ENCODE data around the gene CD1D. TPM values are rescaled to one million over a fixed set of nuclear protein-coding genes. Genes with fewer than 3 reads are reported as not detected.
"Not testable (repeated sequence)": the region's sequence is repeated elsewhere in the genome, so short reads cannot be mapped to it uniquely, and the experiment has no call there.

CD1D gene
- total and polyA plus RNA-seq, 8 donors = 1.5 to 3.6 (median 1.8) TPM

GRCh38 chr1:158169105-158169504, 11.6 kb upstream of the CD1D start:
- TF ChIP-seq CTCF (IDR thresholded peaks at IDR 0.05) = no peak
- no peak overlapping the region for H3K27ac ChIP-seq
- no peaks in the 10 kb centered on the region for H3K9me3 ChIP-seq
- intact Hi-C loops (cut with DNase I) = no loop called here
- no peaks in the 10 kb centered on the region for H3K36me3 ChIP-seq
- H3K4me3 ChIP-seq = no peak overlapping the region
- ATAC-seq (no peak), DNase-seq (no peak)
- no peaks in the 10 kb centered on the region for H3K4me1 ChIP-seq
- peaks cover 5 to 11% of the 10 kb centered on the region in 2 donors for H3K27me3 ChIP-seq

- H3K9me3 ChIP-seq; H3K4me3 ChIP-seq; H3K27ac ChIP-seq; intact Hi-C loops (cut with DNase I); DNase-seq; ATAC-seq; H3K36me3 ChIP-seq: not testable (repeated sequence)
- peaks cover 0 to 37% of the 10 kb centered on the region in 2 donors for H3K27me3 ChIP-seq
- peaks cover 3 to 31% of the 10 kb centered on the region in 2 donors for H3K4me1 ChIP-seq
Observed at GRCh38 chr1:158175915-158176314, 4.8 kb upstream of the CD1D start.

- Histone ChIP-seq H3K27me3 (peaks cover 1 to 42% of the 10 kb centered on the region in 2 donors), H3K4me3 (no peak overlapping the region), H3K27ac (no peak overlapping the region), H3K4me1 (peaks cover 3 to 36% of the 10 kb centered on the region in 2 donors), H3K36me3 (no peaks in the 10 kb centered on the region), H3K9me3 (no peaks in the 10 kb centered on the region)
- no peak for TF ChIP-seq CTCF (IDR thresholded peaks at IDR 0.05)
- no peak for DNase-seq
- no peak for ATAC-seq
- intact Hi-C loops (cut with DNase I) = no loop called here
Observed at GRCh38 chr1:158176399-158176798, 4.3 kb upstream of the CD1D start.

GRCh38 chr1:158176849-158177699, 3.6 kb upstream of the CD1D start:
- Histone ChIP-seq H3K4me1 (peaks cover 3 to 39% of the 10 kb centered on the region in 2 donors), H3K4me3 (peak overlapping the region; percentile 17 to 37), H3K27me3 (peaks cover 8 to 48% of the 10 kb centered on the region in 2 donors)
- intact Hi-C loops (cut with DNase I); H3K36me3 ChIP-seq; DNase-seq; H3K27ac ChIP-seq; ATAC-seq; H3K9me3 ChIP-seq: not testable (repeated sequence)

GRCh38 chr1:158177700-158178450, 2.8 kb upstream of the CD1D start:
- intact Hi-C loops (cut with DNase I) = no loop called here
- DNase-seq (peak; percentile 54 to 98 (median 86)), ATAC-seq (peak; percentile 98)
- Histone ChIP-seq H3K36me3 (no peaks in the 10 kb centered on the region), H3K27ac (no peak overlapping the region), H3K9me3 (no peaks in the 10 kb centered on the region), H3K4me3 (peak overlapping the region; percentile 17 to 37), H3K27me3 (peaks cover 12 to 56% of the 10 kb centered on the region in 2 donors), H3K4me1 (peaks cover 3 to 39% of the 10 kb centered on the region in 2 donors)
- TF ChIP-seq CTCF (IDR thresholded peaks at IDR 0.05) = no peak

Data from left lung (tissue), 10 donors.